Measurements from ENCODE around the gene L3MBTL4.

GRCh38 chr18:6405237-6406074, 9.3 kb downstream of the L3MBTL4 start:
- TF ChIP-seq, protein P1, sequence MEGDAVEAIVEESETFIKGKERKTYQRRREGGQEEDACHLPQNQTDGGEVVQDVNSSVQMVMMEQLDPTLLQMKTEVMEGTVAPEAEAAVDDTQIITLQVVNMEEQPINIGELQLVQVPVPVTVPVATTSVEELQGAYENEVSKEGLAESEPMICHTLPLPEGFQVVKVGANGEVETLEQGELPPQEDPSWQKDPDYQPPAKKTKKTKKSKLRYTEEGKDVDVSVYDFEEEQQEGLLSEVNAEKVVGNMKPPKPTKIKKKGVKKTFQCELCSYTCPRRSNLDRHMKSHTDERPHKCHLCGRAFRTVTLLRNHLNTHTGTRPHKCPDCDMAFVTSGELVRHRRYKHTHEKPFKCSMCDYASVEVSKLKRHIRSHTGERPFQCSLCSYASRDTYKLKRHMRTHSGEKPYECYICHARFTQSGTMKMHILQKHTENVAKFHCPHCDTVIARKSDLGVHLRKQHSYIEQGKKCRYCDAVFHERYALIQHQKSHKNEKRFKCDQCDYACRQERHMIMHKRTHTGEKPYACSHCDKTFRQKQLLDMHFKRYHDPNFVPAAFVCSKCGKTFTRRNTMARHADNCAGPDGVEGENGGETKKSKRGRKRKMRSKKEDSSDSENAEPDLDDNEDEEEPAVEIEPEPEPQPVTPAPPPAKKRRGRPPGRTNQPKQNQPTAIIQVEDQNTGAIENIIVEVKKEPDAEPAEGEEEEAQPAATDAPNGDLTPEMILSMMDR (IDR thresholded peaks at IDR 0.05) = no peak
- TF ChIP-seq TCF7 (CRISPR knock-in tag; IDR thresholded peaks at IDR 0.05; ENCODE audit: low read depth) (no peak), E2F5 (CRISPR knock-in tag; IDR thresholded peaks at IDR 0.05) (no peak), SMAD3 (CRISPR knock-in tag; IDR thresholded peaks at IDR 0.05; ENCODE audit: borderline replicate concordance) (no peak)
- TF ChIP-seq, protein P2, sequence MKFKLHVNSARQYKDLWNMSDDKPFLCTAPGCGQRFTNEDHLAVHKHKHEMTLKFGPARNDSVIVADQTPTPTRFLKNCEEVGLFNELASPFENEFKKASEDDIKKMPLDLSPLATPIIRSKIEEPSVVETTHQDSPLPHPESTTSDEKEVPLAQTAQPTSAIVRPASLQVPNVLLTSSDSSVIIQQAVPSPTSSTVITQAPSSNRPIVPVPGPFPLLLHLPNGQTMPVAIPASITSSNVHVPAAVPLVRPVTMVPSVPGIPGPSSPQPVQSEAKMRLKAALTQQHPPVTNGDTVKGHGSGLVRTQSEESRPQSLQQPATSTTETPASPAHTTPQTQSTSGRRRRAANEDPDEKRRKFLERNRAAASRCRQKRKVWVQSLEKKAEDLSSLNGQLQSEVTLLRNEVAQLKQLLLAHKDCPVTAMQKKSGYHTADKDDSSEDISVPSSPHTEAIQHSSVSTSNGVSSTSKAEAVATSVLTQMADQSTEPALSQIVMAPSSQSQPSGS (CRISPR knock-in tag; IDR thresholded peaks at IDR 0.05; ENCODE audit: borderline replicate concordance, low read depth) = no peak
- TF ChIP-seq, protein P3, sequence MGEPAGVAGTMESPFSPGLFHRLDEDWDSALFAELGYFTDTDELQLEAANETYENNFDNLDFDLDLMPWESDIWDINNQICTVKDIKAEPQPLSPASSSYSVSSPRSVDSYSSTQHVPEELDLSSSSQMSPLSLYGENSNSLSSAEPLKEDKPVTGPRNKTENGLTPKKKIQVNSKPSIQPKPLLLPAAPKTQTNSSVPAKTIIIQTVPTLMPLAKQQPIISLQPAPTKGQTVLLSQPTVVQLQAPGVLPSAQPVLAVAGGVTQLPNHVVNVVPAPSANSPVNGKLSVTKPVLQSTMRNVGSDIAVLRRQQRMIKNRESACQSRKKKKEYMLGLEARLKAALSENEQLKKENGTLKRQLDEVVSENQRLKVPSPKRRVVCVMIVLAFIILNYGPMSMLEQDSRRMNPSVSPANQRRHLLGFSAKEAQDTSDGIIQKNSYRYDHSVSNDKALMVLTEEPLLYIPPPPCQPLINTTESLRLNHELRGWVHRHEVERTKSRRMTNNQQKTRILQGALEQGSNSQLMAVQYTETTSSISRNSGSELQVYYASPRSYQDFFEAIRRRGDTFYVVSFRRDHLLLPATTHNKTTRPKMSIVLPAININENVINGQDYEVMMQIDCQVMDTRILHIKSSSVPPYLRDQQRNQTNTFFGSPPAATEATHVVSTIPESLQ (CRISPR knock-in tag; IDR thresholded peaks at IDR 0.05) = no peak

Data from WTC11 (cell line).